ENCODE measurements around the gene TMEM255B.
A peak's percentile ranks its signal among the peaks of the same experiment; 100 is the strongest.
"Not testable (repeated sequence)": the region's sequence is repeated elsewhere in the genome, so short reads cannot be mapped to it uniquely, and the experiment has no call there.

The TMEM255B gene

GRCh38 chr13:113816254-113816929 is 57.4 kb downstream of the TMEM255B start:
- DNase-seq (ENCODE audit: low read depth, low spot score), result no peak

- DNase-seq (ENCODE audit: low read depth, low spot score), result peak; percentile 91
Measured at GRCh38 chr13:113816946-113817859, 58.2 kb downstream of the TMEM255B start.

- DNase-seq (ENCODE audit: low read depth, low spot score), result no peak
Measured at GRCh38 chr13:113817860-113818691, 59.0 kb downstream of the TMEM255B start.

- DNase-seq (ENCODE audit: low read depth, low spot score), result no peak
Measured at GRCh38 chr13:113818700-113819295, 59.8 kb downstream of the TMEM255B start.

- no peak for DNase-seq (ENCODE audit: low read depth, low spot score)
Measured at GRCh38 chr13:113819341-113819730, 60.3 kb downstream of the TMEM255B start.

GRCh38 chr13:113819731-113820715 is 61.0 kb downstream of the TMEM255B start:
- DNase-seq (ENCODE audit: low read depth, low spot score), result no peak

- peak; percentile 92 for DNase-seq (ENCODE audit: low read depth, low spot score)
Measured at GRCh38 chr13:113820813-113821651, 62.0 kb downstream of the TMEM255B start.

- no peak for DNase-seq (ENCODE audit: low read depth, low spot score)
Measured at GRCh38 chr13:113821847-113822246, 62.8 kb downstream of the TMEM255B start.

- no peak for DNase-seq (ENCODE audit: low read depth, low spot score)
Measured at GRCh38 chr13:113822266-113822665, 63.2 kb downstream of the TMEM255B start.

- no peak for DNase-seq (ENCODE audit: low read depth, low spot score)
Measured at GRCh38 chr13:113822956-113823744, 64.1 kb downstream of the TMEM255B start.

- DNase-seq (ENCODE audit: low read depth, low spot score), result no peak
Measured at GRCh38 chr13:113823771-113824170, 64.7 kb downstream of the TMEM255B start.

- no peak for DNase-seq (ENCODE audit: low read depth, low spot score)
Measured at GRCh38 chr13:113825841-113826240, 66.8 kb downstream of the TMEM255B start.

- not testable (repeated sequence) for DNase-seq (ENCODE audit: low read depth, low spot score)
Measured at GRCh38 chr13:113826446-113826845, 67.4 kb downstream of the TMEM255B start.

- DNase-seq (ENCODE audit: low read depth, low spot score), result no peak
Measured at GRCh38 chr13:113827021-113827420, 68.0 kb downstream of the TMEM255B start.

GRCh38 chr13:113828282-113828825 is 69.3 kb downstream of the TMEM255B start:
- DNase-seq (ENCODE audit: low read depth, low spot score), result no peak

GRCh38 chr13:113830426-113830950 is 71.5 kb downstream of the TMEM255B start:
- DNase-seq (ENCODE audit: low read depth, low spot score), result not testable (repeated sequence)

- DNase-seq (ENCODE audit: low read depth, low spot score), result no peak
Measured at GRCh38 chr13:113831061-113831460, 72.0 kb downstream of the TMEM255B start.

GRCh38 chr13:113832205-113832604 is 73.2 kb downstream of the TMEM255B start:
- no peak for DNase-seq (ENCODE audit: low read depth, low spot score)
